GM20000 (cell line): ENCODE measurements around the gene FHIT.

Experiments
- DNase-seq: peaks from one replicate; pipeline ENCODE4 v3.0.0; 2012; ENCODE audit warnings: low spot score
- CTCF ChIP-seq: IDR thresholded peaks from 2 replicates; pipeline ENCODE4 v1.5.1; 2012; ENCODE audit warnings: mild to moderate bottlenecking, control low read depth; ENCODE audit errors: extremely low read depth, missing control alignments

Gene FHIT

GRCh38 chr3:59788801-59789200, 1462.5 kb downstream of the FHIT start:
- TF ChIP-seq CTCF: no peak
- no peak for DNase-seq

GRCh38 chr3:59788133-59788532, 1463.1 kb downstream of the FHIT start:
- no peak for DNase-seq
- TF ChIP-seq CTCF: no peak

GRCh38 chr3:59786374-59786773, 1464.9 kb downstream of the FHIT start:
- no peak for DNase-seq
- TF ChIP-seq CTCF: no peak

- DNase-seq: no peak
- TF ChIP-seq CTCF: no peak
Observed at GRCh38 chr3:59784164-59784563, 1467.1 kb downstream of the FHIT start.

- no peak for TF ChIP-seq CTCF
- no peak for DNase-seq
Observed at GRCh38 chr3:59783468-59783988, 1467.7 kb downstream of the FHIT start.

- TF ChIP-seq CTCF: no peak
- no peak for DNase-seq
Observed at GRCh38 chr3:59782664-59783063, 1468.6 kb downstream of the FHIT start.

- DNase-seq: no peak
- no peak for TF ChIP-seq CTCF
Observed at GRCh38 chr3:59780209-59780608, 1471.0 kb downstream of the FHIT start.
